Right kidney (tissue), 9 donors: ENCODE results near the gene OSTN.
"Not testable (repeated sequence)": the region's sequence is repeated elsewhere in the genome, so short reads cannot be mapped to it uniquely, and the experiment has no call there.

Source experiments
- DNase-seq: peaks from one replicate; pipeline ENCODE4 v3.0.0-alpha.2; 2016
- long read RNA-seq, 8 donors: transcript quantifications; one replicate each; lab custom pipeline, GENCODE V29; 2026

OSTN gene, protein sequence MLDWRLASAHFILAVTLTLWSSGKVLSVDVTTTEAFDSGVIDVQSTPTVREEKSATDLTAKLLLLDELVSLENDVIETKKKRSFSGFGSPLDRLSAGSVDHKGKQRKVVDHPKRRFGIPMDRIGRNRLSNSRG
- long read RNA-seq, donor 1, result 0 reads
- long read RNA-seq, donor 2, result 0 reads
- long read RNA-seq, donor 3, result 0 reads
- long read RNA-seq, donor 4, result 0 reads
- long read RNA-seq, donor 5, result 0 reads
- long read RNA-seq, donor 6, result 0 reads
- long read RNA-seq, donor 7, result 0 reads
- long read RNA-seq, donor 8, partial matches to known transcripts, result 7 of 7 reads
- long read RNA-seq, donor 8, other reads (novel, unspliced or antisense), result 0 of 7 reads

DNA sequence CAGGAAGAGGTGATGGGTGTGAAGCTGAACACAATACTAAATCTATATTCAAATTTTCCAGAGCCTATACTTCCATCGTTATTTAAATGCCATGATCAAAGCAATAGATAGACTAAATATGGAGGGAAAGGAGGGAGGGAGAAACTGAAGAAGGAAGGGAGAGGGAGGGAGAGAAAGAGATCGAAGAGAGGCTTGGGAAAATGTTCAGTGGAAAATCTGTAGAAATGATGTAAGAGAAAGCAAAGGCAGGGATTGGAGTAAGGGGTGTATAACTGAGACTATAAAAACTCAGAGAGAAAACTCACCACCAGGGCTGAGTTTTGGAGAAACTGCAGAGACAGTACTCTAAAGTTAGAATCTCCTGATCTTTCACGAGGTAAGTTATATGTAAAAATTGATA lies at the start of gene OSTN:
OSTN (plus strand) TSS at position 310 of the 400 bp plus-strand sequence. CDS start 13,292 bp downstream, outside the sequence.
- no peak for DNase-seq

DNA sequence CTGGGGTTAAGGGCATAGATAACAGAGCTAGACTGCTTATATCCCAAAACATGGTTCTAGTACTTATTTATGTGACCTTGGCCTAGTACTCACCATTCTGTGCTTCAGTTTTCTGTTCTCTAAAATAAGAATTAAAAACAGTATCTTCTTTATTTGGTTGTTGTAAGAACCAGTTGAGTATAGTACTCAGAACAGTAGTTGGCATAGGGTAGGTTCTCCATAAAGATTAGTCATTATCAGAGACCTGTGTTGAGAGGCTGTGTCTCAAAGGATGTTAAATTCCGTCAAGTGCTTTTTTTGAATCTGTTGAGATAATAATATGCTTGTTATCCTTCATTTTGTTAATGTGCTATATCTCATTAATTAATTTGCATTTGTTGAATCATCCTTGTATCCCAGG lies 47.4 kb upstream of the OSTN start:
- no peak for DNase-seq

DNA sequence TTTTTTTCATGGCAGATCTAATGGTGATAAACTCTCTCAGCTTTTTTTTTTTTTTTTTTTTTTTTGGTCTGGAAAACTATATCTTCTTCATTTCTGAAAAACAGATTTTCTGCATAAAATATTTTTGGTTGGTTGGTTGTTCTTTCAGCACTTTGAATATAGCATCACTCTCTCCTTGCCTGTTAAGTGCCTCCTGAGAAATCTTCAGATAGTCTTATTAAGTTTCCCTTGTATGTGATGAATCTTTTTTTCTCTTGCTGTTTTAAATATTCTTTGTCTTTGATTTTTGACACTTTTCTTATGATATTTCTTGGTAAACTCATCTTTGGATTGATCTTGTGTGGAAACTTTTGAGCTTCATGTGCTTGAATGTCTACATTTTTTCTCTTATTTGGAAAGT lies 44.2 kb upstream of the OSTN start:
- no peak for DNase-seq

DNA sequence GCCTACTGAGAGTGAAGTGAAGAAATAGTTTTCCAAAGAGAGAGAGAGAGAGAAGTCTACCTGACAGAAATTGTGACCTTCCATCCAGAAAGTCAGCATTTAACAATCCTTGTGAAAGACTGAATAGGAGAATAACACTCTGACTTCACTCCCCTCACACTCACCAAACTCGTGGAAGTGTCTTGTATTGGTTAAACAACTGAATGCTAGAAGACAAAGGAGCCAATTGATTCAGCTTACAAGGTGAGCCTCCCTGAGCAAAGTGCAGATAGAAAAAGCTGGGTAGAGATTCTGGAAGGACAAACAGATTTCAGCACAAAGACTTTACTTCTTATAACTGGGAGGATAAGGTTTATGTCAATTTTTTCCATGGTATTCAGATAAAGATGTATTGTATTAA lies 40.8 kb upstream of the OSTN start:
- no peak for DNase-seq

DNA sequence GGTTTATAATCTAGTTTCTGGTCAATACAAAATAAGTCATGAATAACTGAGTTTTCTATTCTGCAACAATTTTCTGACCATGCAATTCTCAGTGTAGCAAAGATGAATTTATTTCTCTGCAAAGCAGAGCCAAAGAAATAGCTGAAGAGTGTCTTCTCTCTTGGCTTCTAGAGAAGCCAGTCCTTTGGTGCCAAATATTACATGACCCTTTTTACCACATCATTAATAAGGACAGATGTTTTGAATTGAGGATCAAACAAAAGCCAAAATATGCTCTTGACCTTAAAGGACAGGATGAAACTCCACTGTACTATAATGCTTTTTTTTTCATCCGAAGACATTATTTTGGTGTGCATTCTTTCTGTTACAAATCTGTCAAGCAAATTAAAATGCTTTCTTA lies 40.2 kb upstream of the OSTN start:
- DNase-seq, result no peak

DNA sequence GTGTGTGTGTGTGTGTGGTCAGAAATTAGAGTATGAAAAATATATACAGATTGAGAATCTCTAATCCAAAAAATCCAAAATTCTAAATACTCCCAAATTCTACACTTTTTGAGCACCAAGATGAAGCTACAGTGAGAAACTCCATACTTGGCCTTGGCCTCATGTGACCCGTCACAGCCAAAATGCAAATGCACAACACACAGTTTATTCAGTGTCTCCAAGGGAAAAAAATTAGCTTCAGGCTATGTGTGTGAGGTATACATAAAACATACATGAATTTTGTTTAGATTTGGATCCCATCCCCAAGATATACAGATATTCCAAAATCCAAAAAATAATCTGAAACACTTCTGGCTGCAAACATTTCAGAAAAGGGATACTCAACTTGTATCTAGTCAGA lies 33.2 kb upstream of the OSTN start:
- no peak for DNase-seq

DNA sequence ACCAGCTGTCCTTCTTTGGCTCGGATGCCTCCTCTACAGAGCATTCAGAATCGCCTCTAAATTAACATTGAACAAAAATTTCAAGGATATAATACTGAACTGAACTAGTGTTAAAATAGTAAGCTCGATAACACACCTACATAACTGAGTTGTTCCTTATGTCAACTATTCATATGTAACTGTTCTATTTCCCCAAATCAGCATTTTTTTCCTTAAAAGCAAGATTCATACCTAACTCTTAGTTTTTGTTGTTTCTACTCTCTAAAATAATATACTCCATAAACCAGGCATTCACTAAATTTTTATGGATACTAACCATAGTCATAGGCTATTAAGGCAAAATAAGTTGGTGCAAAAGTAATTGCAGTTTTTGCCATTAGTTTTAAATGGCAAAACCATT lies 32.7 kb upstream of the OSTN start:
- DNase-seq, result no peak

DNA sequence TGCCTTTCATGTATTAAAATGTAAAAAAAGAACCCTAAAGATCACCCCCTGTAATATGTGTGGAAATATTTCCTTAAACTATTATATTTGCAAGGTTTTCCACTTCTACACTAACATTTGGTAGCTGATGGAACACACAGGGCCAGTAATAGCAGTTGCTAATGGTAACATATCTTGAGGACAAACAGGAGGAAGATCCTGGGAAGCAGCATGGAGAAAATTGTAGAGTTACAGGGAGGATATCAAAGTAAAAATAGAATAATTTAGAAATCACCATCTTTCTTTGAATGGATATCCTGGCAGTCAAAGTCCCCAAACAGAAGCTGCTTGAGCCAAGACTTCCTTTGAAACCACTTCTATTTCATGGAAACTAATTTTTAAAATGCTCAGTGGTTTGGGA lies 29.5 kb upstream of the OSTN start:
- no peak for DNase-seq

DNA sequence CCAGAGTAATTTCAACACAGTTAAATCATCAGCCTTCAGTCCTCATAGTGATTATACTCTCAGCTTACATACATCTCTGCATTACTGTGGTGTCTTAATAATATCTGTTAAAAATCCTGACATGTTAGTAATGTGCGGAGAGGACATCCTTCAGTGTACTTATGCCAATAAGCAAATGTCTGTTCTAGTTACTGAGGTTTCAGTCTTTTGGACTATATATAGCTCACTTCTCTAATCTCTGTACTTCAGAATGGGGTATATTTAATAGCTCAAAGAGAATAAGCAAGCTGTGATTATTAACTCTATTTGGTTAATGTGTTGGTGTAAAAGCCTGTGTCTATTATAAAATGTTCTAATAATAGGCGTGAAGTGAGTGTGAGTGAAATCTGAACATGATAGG lies 28.9 kb upstream of the OSTN start:
- no peak for DNase-seq

DNA sequence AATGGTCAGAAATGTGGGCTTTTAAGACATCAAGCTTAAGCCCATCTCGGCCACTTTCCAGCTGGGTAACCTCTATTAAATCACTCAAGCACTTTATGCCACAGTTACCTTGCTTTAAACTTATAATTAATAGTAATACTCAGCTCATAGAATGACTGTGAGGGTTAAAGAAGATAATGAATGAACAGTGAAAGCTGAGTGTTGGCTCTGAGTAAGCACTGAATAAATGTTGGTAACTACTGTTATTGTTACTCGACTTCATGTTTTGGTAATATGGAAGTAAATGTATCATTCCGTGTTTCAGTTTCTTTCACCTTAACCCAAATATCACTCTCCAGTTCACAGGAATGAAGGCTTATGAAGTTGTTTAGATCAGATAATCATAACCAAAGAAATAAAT lies 23.9 kb upstream of the OSTN start:
- no peak for DNase-seq

DNA sequence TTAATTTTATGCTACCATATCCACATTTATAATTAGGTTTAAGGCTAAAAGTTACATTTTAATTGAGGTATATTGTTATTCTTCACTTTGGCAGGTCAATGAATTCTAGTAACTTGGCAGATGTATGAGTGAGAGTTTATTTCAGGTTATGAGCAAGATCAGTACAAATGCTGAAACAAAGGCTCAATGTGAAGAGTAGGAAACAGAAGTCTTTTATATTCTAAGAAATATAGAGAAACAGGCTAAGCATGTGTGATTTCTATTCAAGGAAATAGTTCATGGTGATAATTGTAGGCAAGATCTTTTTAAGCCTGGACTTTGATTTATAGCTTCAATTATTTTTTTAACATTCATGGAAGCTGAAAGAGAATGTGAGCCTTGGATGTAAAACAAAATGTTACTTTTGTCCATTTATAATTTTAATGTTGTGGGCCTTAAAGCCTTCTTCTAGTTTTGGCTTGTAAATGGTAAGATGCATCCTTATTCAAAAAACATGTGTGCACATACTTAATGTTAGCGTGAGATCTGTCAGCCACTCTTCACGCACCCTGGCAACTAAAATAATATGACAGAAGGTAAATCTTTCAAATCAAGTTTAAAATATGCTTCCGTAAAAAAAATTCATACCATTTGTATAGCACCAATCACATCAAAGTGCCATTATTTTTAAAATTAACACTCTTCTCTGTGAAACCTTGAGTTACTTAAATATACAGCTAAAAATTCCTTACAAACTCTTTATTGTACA lies 22.8 kb upstream of the OSTN start:
- no peak for DNase-seq

DNA sequence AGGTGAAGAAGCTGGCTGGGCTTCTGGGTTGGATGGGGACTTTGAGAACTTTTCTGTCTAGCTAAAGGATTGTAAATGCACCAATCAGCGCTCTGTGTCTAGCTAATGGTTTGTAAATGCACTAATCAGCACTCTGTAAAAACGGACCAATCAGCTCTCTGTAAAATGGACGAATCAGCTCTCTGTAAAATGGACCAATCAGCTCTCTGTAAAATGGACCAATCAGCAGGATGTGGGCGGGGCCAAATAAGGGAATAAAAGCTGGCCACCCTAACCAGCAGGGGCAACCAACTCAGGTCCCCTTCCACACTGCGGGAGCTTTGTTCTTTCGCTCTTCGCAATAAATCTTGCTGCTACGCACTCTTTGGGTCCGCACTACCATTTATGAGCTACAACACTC lies 13.7 kb upstream of the OSTN start:
- DNase-seq, result not testable (repeated sequence)

DNA sequence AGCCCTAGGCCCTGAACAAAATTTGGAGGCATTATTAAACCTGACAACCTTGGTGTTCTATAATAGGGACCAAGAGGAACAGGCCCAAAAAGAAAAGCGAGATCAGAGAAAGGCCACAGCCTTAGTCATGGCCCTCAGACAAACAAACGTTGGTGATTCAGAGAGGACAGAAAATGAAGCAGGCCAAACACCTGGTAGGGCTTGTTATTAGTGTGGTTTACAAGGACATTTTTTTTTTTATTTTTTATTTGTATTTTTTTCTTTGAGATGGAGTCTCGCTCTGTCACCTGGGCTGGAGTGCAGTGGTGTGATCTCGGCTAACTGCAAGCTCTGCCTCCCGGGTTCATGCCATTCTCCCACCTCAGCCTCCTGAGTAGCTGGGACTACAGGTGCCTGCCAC lies 10.8 kb upstream of the OSTN start:
- DNase-seq, result not testable (repeated sequence)

DNA sequence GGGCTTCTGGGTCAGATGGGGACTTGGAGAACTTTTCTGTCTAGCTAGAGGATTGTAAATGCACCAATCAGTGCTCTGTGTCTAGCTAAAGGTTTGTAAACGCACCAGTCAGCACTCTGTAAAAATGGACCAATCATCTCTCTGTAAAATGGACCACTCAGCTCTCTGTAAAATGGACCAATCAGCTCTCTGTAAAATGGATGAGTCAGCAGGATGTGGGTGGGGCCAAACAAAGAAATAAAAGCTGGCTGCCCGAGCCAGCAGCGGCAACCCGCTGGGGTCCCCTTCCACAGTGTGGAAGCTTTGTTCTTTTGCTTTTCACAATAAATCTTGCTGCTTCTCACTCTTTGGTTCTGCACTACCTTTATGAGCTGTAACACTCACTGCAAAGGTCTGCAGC lies 6.8 kb upstream of the OSTN start:
- not testable (repeated sequence) for DNase-seq

DNA sequence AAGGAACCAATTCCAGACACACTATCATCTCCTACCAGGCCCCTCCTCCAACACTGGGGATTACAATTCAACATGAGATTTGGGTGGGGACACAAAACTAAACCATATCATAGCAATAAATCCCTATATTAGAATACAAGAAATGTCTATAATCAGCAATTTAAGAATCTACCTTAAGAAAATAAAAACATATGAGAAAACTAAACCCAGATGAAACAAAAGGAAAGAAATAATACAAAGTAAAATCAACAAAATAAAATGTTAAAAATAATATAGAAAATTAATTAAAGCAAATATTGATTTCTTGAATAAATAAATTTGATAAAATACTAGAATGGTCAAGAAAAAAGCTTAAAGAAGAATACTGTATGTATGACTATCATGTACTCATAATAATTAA lies 6.1 kb upstream of the OSTN start:
- no peak for DNase-seq

DNA sequence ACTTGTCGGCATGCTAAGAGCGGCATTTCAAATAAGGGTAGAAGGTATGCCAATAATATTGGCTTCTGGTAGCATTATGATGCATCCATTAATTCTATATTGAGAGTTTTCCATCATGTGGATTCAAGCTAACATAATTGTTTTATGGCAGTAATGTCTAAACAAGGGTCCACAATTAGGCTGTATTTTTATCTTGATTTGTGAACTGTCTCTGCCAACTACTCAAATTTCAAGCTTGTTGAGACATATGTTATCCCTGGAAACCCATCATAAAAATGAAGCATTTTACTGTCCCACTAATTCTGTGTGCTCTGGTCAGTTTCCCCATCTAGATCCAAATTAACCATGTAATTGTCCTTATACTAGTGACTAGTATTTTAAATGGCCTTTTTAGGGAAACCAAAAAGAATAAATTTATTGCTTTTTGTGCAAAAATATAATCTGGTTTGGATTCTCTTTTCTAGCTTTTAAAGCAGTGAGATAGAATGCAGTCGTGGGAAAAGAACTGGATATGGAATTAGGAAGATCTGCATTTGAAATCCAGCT lies 1.2 kb upstream of the OSTN start:
- DNase-seq, result no peak

DNA sequence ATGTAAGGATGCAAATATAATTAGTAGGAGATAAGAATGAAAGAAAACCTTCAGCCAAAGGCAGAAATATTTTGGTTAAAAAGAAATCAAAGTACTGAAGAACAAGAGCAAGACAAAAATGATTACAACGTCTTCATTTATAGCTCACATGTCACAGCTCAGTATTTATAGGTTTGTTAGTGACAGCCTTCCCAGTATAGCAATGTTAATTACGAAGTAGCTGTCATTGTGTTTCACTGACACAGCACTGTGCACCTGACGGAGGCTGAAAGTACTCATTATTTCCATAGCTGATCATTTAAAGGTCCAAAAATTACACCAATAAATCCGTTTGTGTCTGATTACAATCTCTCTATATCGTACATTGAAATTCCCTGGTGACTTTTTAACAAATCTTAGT lies 561 bp upstream of the OSTN start:
- DNase-seq, result no peak

DNA sequence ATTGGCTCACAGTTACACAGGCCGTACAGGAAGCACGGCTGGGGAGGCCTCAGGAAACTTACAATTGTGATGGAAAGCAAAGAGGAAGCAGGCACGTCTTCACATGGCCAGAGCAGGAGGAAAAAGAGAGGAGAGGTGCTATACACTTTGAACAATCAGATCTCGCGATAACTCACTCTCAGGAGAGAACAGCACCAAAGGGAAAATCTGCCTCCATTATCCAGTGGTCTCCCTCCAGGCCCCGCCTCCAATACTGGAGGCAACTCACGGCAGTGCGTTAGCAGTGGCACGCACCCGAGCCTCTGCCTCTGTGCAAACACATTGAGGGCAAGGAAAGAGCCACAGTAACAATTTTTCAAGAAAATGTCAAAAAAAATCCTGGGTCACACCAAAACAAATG lies 11.0 kb downstream of the OSTN start:
- no peak for DNase-seq

DNA sequence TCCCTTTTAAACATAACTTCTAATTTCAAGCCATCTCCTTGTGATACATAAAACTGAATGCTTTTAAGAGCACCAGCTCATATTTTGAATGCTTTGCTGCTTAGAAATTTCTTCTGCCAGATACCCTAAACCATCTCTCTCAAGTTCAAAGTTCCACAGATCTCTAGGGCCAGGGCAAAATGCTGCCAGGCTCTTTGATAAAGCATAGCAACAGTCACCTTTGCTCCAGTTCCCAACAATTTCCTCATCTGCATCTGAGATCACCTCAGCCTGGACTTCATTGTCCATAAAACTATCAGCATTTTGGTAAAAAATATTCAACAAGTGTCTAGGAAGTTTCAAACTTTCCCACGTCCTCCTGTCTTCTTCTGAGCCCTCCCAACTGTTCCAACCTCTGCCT lies 17.5 kb downstream of the OSTN start:
- no peak for DNase-seq

DNA sequence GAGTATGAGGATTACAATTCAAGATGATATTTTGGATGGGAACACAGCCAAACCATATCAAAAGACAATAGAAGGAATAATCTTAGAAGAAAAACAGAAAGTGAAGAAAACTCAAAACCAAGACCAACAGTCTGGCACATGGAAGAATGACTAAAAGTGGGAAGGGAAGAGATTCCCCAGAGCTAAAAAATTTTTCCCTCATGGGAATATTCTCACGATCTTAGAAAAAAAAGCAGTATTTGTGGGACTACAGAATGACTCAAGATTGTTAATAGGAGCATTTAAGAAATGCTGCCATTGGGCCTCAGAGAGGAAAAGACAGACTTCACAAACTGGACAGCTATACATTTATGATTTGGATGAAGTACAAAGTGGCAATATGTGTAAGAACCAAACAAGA lies 18.3 kb downstream of the OSTN start:
- no peak for DNase-seq

DNA sequence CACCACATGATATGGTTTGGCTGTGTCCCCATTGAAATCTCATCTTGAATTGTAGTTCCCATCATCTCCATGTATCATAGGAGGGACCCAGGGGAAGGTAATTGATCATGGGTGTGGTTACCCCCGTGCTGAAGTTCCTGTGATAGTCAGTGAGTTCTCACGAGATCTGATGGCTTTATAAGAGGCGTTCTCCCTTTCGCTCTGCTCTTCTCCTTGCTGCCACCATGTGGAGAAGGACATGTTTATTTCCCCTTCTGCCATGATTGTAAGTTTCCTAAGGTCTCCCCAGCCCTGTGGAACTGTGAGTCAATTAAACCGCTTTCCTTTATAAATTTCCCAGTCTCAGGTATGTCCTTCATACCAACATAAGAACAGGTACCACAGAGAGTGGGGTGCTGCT lies 21.9 kb downstream of the OSTN start:
- DNase-seq, result no peak

DNA sequence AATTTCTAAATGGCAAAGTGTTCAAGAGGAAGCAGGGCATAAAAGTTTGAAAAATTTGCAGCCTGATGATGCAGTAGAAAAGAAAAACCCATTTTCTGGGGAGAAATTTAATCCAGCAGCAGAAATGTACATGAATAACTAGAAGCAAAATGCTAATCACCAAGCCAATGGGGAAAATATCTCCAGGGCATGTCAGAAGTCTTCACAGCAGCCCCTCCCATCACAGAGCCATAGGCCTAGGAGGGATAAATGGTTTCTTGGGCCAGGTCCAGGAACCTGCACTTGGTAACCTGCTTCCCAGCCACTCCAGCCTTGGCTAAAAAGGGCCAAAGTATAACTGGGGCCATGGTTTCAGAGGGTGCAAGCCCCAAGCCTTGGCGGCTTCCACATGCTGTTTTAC lies 22.6 kb downstream of the OSTN start:
- no peak for DNase-seq

DNA sequence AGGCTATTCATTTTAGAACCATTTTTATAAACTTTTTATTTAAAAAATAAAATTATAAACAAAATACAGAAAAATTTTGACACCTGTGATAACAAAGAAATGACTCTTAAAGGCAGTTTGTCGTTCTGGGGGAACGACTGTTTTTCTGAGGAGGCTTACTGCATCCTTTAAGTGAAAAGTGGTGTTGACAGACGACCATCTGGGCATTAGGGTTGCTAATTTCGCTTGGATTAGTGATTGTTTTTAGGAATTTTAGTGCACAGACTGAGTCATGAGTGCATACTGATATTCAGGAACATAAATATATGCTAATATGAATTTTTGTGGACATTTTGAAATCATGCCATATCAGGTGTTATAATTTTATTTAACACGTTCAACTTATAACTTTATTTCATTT lies 28.5 kb downstream of the OSTN start:
- no peak for DNase-seq

DNA sequence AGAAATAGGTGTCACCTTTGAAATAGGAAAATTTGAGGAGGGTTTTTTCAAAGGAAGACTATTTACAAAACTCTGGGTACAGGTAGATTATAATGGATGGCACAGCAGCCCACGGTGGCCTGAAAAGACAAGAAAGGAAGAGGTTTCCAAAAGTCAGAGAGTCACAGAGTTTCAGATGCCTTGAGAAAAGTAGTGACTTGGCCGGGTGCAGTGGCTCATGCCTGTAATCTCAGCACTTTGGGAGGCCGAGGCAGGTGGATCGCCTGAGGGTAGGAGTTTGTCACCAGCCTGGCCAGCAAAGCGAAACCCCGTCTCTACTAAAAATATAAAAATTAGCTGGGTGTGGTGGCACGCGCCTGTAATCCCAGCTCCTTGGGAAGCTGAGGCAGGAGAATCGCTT lies 35.2 kb downstream of the OSTN start:
- no peak for DNase-seq
